K562 (cell line): Measurements from ENCODE around the gene CACNG6. TPM values are rescaled to one million over a fixed set of nuclear protein-coding genes. Genes with fewer than 3 reads are reported as not detected.

Experiments used
- ELF1 ChIP-seq: fragments of 200-800 bp; sonication (Bioruptor generic); IDR thresholded peaks from 2 replicates; pipeline ENCODE4 v1.6.1; 2016; ENCODE audit warnings: missing genetic modification characterization, missing compliant biosample characterization
- ETS1 ChIP-seq: conservative IDR thresholded peaks from 2 replicates; pipeline ENCODE4 v1.6.1; 2011; ENCODE audit warnings: low read depth, mild to moderate bottlenecking, low read length; ENCODE audit not compliant: control insufficient read depth
- MBD2 ChIP-seq: sonication (generic); IDR thresholded peaks from 2 replicates; pipeline ENCODE4 v1.6.1; 2016; ENCODE audit warnings: low read depth, borderline replicate concordance
- NR2F6 ChIP-seq: fragments of 450-650 bp; formaldehyde crosslinking; IDR thresholded peaks from 2 replicates; pipeline ENCODE4 v1.4.0; 2020; ENCODE audit warnings: mild to moderate bottlenecking
- SIX5 ChIP-seq, 2 experiments: IDR thresholded peaks; 2 replicates each; pipeline ENCODE4 v1.6.1; 2011; ENCODE audit warnings: low read length in 2 of 2, borderline replicate concordance in 1 of 2, low read depth in 1 of 2, mild to moderate bottlenecking in 1 of 2, moderate library complexity in 1 of 2; ENCODE audit not compliant: insufficient read depth in 1 of 2
- SMAD4 ChIP-seq: fragments of 250-450 bp; sonication (Bioruptor Pico); conservative IDR thresholded peaks from 2 replicates; pipeline ENCODE4 v1.8.0; 2021; ENCODE audit warnings: inconsistent platforms, mild to moderate bottlenecking, moderate library complexity
- ZFP91 ChIP-seq: sonication (generic); formaldehyde crosslinking; IDR thresholded peaks from 2 replicates; pipeline ENCODE4 v1.8.0; 2022; ENCODE audit warnings: mild to moderate bottlenecking, missing genetic modification reagents
- ZNF197 ChIP-seq: fragments of 200-800 bp; sonication (Bioruptor generic); IDR thresholded peaks from 2 replicates; pipeline ENCODE4 v1.6.1; 2016; ENCODE audit warnings: low read depth, missing genetic modification characterization, missing compliant biosample characterization
- polyA plus RNA-seq, 8 experiments: library from polyadenylated mRNA; depleted of rRNA in 4 of 8; stranded (reverse) in 5 of 8; unstranded in 3 of 8; fragments of >200 nt; fragmentation: Nextera tagmentation in 2 of 8; fragmentation: Illumina TruSeq in 1 of 8; extraction: Ambion mirVana in 2 of 8; extraction: Trizol in 1 of 8; gene quantifications; 2 replicates each; pipeline versions ENCODE4 v1.2.1 to v1.2.3, GENCODE V29; 2011 to 2014; ENCODE audit warnings: inconsistent platforms in 1 of 8, missing spikeins in 1 of 8
- total RNA-seq, 7 experiments: library from RNA; depleted of rRNA in 6 of 7; stranded (reverse); fragments of >200 nt in 6 of 7; fragmentation: Illumina TruSeq in 2 of 7; extraction: Trizol in 2 of 7; gene quantifications; 2 replicates each; pipeline versions ENCODE4 v1.2.1 to v1.2.3, GENCODE V29; 2011 to 2021; ENCODE audit warnings: low replicate concordance in 1 of 7
- TF ChIP-seq, protein P1 (sequence below): fragments of 450-650 bp; IDR thresholded peaks from 2 replicates; pipeline ENCODE4 v1.6.1; 2017; ENCODE audit warnings: mild to moderate bottlenecking, moderate library complexity
- TF ChIP-seq, protein P2 (sequence below): fragments of 450-650 bp; IDR thresholded peaks from 2 replicates; pipeline ENCODE4 v1.6.1; 2014; ENCODE audit warnings: low read depth, mild to moderate bottlenecking, moderate library complexity, borderline replicate concordance

CACNG6 gene
- total and polyA plus RNA-seq, 9 of the 15 experiments (the other 6 are each of a cell fraction or from before 2014, with no cell fraction given) = not detected

DNA sequence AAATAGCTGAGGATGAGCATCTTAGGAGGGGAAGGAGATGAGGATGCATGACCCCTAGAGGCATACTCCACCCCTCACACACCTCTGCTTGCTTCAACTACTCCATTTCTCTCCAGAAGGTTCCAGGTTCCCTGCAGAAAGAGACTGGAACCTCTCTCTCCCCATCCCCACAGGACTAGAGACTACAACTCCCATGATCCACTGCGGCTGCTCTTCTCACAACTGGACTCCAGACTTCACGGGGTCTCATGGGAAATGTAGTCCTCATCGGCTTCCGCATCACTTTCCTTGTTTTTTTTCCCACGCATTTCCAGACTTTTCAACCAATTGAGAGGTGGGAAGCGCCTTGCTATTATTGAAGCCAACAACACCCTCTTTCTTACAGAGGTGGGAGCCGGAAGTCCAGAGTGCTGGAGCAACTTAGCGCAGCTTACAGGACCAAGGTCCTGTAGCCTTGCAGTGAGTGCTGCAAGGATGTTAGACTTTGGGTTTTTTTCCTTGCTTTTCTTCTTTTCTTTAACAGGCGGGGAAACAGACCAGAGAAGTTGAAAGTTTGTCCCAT is 13.9 kb upstream of the CACNG6 start (continued):
- TF ChIP-seq SMAD4 (CRISPR knock-in tag) (no peak), MBD2 (peak; percentile 63; the same call in 1 of the 2 replicates), SIX5 (IDR thresholded peaks at IDR 0.05; ENCODE audit: borderline replicate concordance in 1 of 2, insufficient read depth in 1 of 2, low read depth in 1 of 2, low read length in 2 of 2) (peak; percentile 95 to 96), ZNF197 (CRISPR knock-in tag) (peak; percentile 69; the same call in 1 of the 2 replicates), ETS1 (peak; percentile 92), ELF1 (tag) (peak; percentile 83), NR2F6 (CRISPR knock-in tag) (no peak), ZFP91 (CRISPR knock-in tag) (no peak)
- TF ChIP-seq, protein P1, sequence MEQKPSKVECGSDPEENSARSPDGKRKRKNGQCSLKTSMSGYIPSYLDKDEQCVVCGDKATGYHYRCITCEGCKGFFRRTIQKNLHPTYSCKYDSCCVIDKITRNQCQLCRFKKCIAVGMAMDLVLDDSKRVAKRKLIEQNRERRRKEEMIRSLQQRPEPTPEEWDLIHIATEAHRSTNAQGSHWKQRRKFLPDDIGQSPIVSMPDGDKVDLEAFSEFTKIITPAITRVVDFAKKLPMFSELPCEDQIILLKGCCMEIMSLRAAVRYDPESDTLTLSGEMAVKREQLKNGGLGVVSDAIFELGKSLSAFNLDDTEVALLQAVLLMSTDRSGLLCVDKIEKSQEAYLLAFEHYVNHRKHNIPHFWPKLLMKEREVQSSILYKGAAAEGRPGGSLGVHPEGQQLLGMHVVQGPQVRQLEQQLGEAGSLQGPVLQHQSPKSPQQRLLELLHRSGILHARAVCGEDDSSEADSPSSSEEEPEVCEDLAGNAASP = no peak
- TF ChIP-seq, protein P2, sequence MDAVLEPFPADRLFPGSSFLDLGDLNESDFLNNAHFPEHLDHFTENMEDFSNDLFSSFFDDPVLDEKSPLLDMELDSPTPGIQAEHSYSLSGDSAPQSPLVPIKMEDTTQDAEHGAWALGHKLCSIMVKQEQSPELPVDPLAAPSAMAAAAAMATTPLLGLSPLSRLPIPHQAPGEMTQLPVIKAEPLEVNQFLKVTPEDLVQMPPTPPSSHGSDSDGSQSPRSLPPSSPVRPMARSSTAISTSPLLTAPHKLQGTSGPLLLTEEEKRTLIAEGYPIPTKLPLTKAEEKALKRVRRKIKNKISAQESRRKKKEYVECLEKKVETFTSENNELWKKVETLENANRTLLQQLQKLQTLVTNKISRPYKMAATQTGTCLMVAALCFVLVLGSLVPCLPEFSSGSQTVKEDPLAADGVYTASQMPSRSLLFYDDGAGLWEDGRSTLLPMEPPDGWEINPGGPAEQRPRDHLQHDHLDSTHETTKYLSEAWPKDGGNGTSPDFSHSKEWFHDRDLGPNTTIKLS = peak; percentile 71; the same call in 1 of the 2 replicates
